Measurements from ENCODE around the gene KLHL41.

KLHL41 gene

GRCh38 chr2:169495310-169495928 lies 14.1 kb upstream of the KLHL41 start:
- no peaks in the 10 kb centered on the region for H3K9me3 ChIP-seq (replicated peaks; ENCODE audit: insufficient read depth, low read length)
- TF ChIP-seq EZH2phosphoT487 (IDR thresholded peaks at IDR 0.05; ENCODE audit: low read length) (no peak), EZH2 (optimal IDR thresholded peaks at IDR 0.05; ENCODE audit: low read depth, low read length) (no peak), CTCF (IDR thresholded peaks at IDR 0.05; ENCODE audit: low read length) (no peak)
- H3F3A ChIP-seq (ENCODE audit: insufficient read depth, low read length), result no peaks in the 10 kb centered on the region
- H3K9me2 ChIP-seq (replicated peaks; ENCODE audit: insufficient read depth, low read length), result no peaks in the 10 kb centered on the region
- H4K20me1 ChIP-seq (ENCODE audit: insufficient read depth, low read length), result no peaks in the 10 kb centered on the region
- no peak overlapping the region for H3K4me3 ChIP-seq (ENCODE audit: low read length)
- no peak overlapping the region for H3K27ac ChIP-seq (ENCODE audit: low read length)
- no peaks in the 10 kb centered on the region for H3K27me3 ChIP-seq (replicated peaks; ENCODE audit: insufficient read depth, low read length)
- no peaks in the 10 kb centered on the region for H3K79me2 ChIP-seq (ENCODE audit: low read length)
- no peak for DNase-seq
- no peak overlapping the region for H2AFZ ChIP-seq (ENCODE audit: low read length)
- H3K36me3 ChIP-seq (replicated peaks; ENCODE audit: insufficient read depth, low read length), result no peaks in the 10 kb centered on the region
- no peak overlapping the region for H3K9ac ChIP-seq (ENCODE audit: low read length)
- H3K4me2 ChIP-seq (ENCODE audit: low read depth, low read length), result no peak overlapping the region
- H3K4me1 ChIP-seq (ENCODE audit: low read length), result no peaks in the 10 kb centered on the region

GRCh38 chr2:169504651-169505050 lies 4.9 kb upstream of the KLHL41 start:
- TF ChIP-seq EZH2phosphoT487 (IDR thresholded peaks at IDR 0.05; ENCODE audit: low read length), result no peak
- TF ChIP-seq CTCF (IDR thresholded peaks at IDR 0.05; ENCODE audit: low read length), result no peak
- no peak for TF ChIP-seq EZH2 (optimal IDR thresholded peaks at IDR 0.05; ENCODE audit: low read depth, low read length)
- Histone ChIP-seq H2AFZ (ENCODE audit: low read length) (no peak overlapping the region), H3K27me3 (replicated peaks; ENCODE audit: insufficient read depth, low read length) (no peaks in the 10 kb centered on the region)

GRCh38 chr2:169507698-169508097 lies 1.8 kb upstream of the KLHL41 start:
- no peak overlapping the region for H2AFZ ChIP-seq (ENCODE audit: low read length)
- H3K4me1 ChIP-seq (ENCODE audit: low read length), result no peaks in the 10 kb centered on the region
- no peaks in the 10 kb centered on the region for H3K9me2 ChIP-seq (replicated peaks; ENCODE audit: insufficient read depth, low read length)
- TF ChIP-seq EZH2 (optimal IDR thresholded peaks at IDR 0.05; ENCODE audit: low read depth, low read length) (no peak), CTCF (IDR thresholded peaks at IDR 0.05; ENCODE audit: low read length) (no peak), EZH2phosphoT487 (IDR thresholded peaks at IDR 0.05; ENCODE audit: low read length) (no peak)
- no peaks in the 10 kb centered on the region for H3K9me3 ChIP-seq (replicated peaks; ENCODE audit: insufficient read depth, low read length)
- H3K4me2 ChIP-seq (ENCODE audit: low read depth, low read length), result no peak overlapping the region
- H3K27me3 ChIP-seq (replicated peaks; ENCODE audit: insufficient read depth, low read length), result no peaks in the 10 kb centered on the region
- H3K4me3 ChIP-seq (ENCODE audit: low read length), result no peak overlapping the region
- no peak overlapping the region for H3K9ac ChIP-seq (ENCODE audit: low read length)
- peak; percentile 10 for DNase-seq
- no peaks in the 10 kb centered on the region for H4K20me1 ChIP-seq (ENCODE audit: insufficient read depth, low read length)
- H3K27ac ChIP-seq (ENCODE audit: low read length), result no peak overlapping the region
- H3K79me2 ChIP-seq (ENCODE audit: low read length), result no peaks in the 10 kb centered on the region
- no peaks in the 10 kb centered on the region for H3K36me3 ChIP-seq (replicated peaks; ENCODE audit: insufficient read depth, low read length)
- no peaks in the 10 kb centered on the region for H3F3A ChIP-seq (ENCODE audit: insufficient read depth, low read length)

More at GRCh38 chr2:169504651-169505050, 4.9 kb upstream of the KLHL41 start:
- no peak overlapping the region for H3K4me2 ChIP-seq (ENCODE audit: low read depth, low read length)
- no peak overlapping the region for H3K9ac ChIP-seq (ENCODE audit: low read length)
- H4K20me1 ChIP-seq (ENCODE audit: insufficient read depth, low read length), result no peaks in the 10 kb centered on the region
- no peaks in the 10 kb centered on the region for H3K9me3 ChIP-seq (replicated peaks; ENCODE audit: insufficient read depth, low read length)
- no peaks in the 10 kb centered on the region for H3F3A ChIP-seq (ENCODE audit: insufficient read depth, low read length)
- no peak overlapping the region for H3K4me3 ChIP-seq (ENCODE audit: low read length)
- no peaks in the 10 kb centered on the region for H3K79me2 ChIP-seq (ENCODE audit: low read length)
- no peaks in the 10 kb centered on the region for H3K36me3 ChIP-seq (replicated peaks; ENCODE audit: insufficient read depth, low read length)
- no peaks in the 10 kb centered on the region for H3K9me2 ChIP-seq (replicated peaks; ENCODE audit: insufficient read depth, low read length)
- no peaks in the 10 kb centered on the region for H3K4me1 ChIP-seq (ENCODE audit: low read length)
- DNase-seq, result no peak
- no peak overlapping the region for H3K27ac ChIP-seq (ENCODE audit: low read length)
